Small intestine (tissue), 7 donors: ENCODE results near the gene TNFSF8. TPM values are rescaled to one million over a fixed set of nuclear protein-coding genes. Genes with fewer than 3 reads are reported as not detected.
A peak's percentile ranks its signal among the peaks of the same experiment; 100 is the strongest.

Experiments
- DNase-seq, 2 donors: peaks; one replicate each; pipeline versions ENCODE4 v3.0.0 to v3.0.0-alpha.2; 2013
- FAIRE-seq: peaks from 2 replicates; lab custom pipeline; 2012; peaks lifted over from hg19 to GRCh38; lab: Jason Lieb, UNC
- H3K27ac ChIP-seq, 3 donors: one replicate each; pipeline ENCODE4 v1.5.1; 2013; ENCODE audit warnings: low read length in 2 of 3, mild to moderate bottlenecking in 2 of 3, control low read depth in 1 of 3, inconsistent platforms in 1 of 3, low read depth in 1 of 3, moderate library complexity in 1 of 3
- H3K27me3 ChIP-seq, 3 donors: one replicate each; pipeline ENCODE4 v1.6.1; 2013; ENCODE audit warnings: low read length in 3 of 3, inconsistent platforms in 1 of 3; ENCODE audit not compliant: control insufficient read depth in 3 of 3, insufficient read depth in 3 of 3
- H3K36me3 ChIP-seq, 3 donors: one replicate each; pipeline ENCODE4 v1.6.1; 2013; ENCODE audit warnings: low read length in 3 of 3, inconsistent platforms in 1 of 3, low read depth in 1 of 3, mild to moderate bottlenecking in 1 of 3, moderate library complexity in 1 of 3; ENCODE audit not compliant: control insufficient read depth in 3 of 3, insufficient read depth in 2 of 3
- H3K4me1 ChIP-seq, 3 donors: one replicate each; pipeline ENCODE4 v1.6.1; 2013; ENCODE audit warnings: low read length in 2 of 3, inconsistent platforms in 1 of 3, low read depth in 1 of 3, mild to moderate bottlenecking in 1 of 3, moderate library complexity in 1 of 3; ENCODE audit not compliant: control insufficient read depth in 3 of 3, insufficient read depth in 2 of 3
- H3K4me3 ChIP-seq, 3 donors: one replicate each; pipeline ENCODE4 v1.5.1; 2013; ENCODE audit warnings: low read length in 3 of 3, control low read depth in 1 of 3, inconsistent platforms in 1 of 3, low read depth in 1 of 3, mild to moderate bottlenecking in 1 of 3, moderate library complexity in 1 of 3
- H3K9me3 ChIP-seq, 2 donors: one replicate each; pipeline ENCODE4 v1.6.1; 2013; ENCODE audit warnings: low read depth in 1 of 2, low read length in 1 of 2; ENCODE audit not compliant: control insufficient read depth in 2 of 2, insufficient read depth in 1 of 2
- WGBS, 3 donors: extraction: QIAGEN DNeasy Blood & Tissue Kit; methylation state at CpG; one replicate each; pipeline ENCODE4 v1.1.7; 2013; 5-methylcytosine and 5-hydroxymethylcytosine counted together
- polyA plus RNA-seq, 4 donors: library from polyadenylated mRNA; stranded (reverse) in 3 of 4; unstranded in 1 of 4; fragments of 200-250 nt in 3 of 4; fragments of 120-200 nt in 1 of 4; gene quantifications; one replicate each; pipeline versions ENCODE4 v1.2.1 to v1.2.3, GENCODE V29; 2013
- donor health status: healthy with polysubstance abuse.
- donor health status: control.
- donor health status: control.
- donor health status: Bipolar disorder and iron deficiency.
- donor health status: healthy.

Gene TNFSF8
- polyA plus RNA-seq, 4 donors = 0.43 to 1.2 (median 1.1) TPM; not detected in 1

- DNase-seq = peak; percentile 26 to 56
- WGBS, 3 donors = 40 to 46% (median 43%) methylated on average over 5 of the region's 5 CpGs
- Histone ChIP-seq H3K27ac (peak overlapping the region in 1 of 3 donors; percentile 87), H3K4me3 (peak overlapping the region in 1 of 3 donors; percentile 52), H3K36me3 (no peaks in the 10 kb centered on the region), H3K4me1 (no peaks in the 10 kb centered on the region), H3K27me3 (peaks cover 0 to 6% (median 2%) of the 10 kb centered on the region in 3 donors), H3K9me3 (no peaks in the 10 kb centered on the region)
- no peak for FAIRE-seq
Measured at GRCh38 chr9:114929201-114929600, 1.2 kb downstream of the TNFSF8 start.

GRCh38 chr9:114928671-114929070 lies 1.7 kb downstream of the TNFSF8 start:
- no peak for DNase-seq
- Histone ChIP-seq H3K4me3 (no peak overlapping the region), H3K27me3 (peaks cover 0 to 5% (median 2%) of the 10 kb centered on the region in 3 donors), H3K36me3 (no peaks in the 10 kb centered on the region), H3K27ac (no peak overlapping the region), H3K4me1 (no peaks in the 10 kb centered on the region), H3K9me3 (no peaks in the 10 kb centered on the region)
- WGBS, 3 donors = 56 to 61% (median 58%) methylated on average over 1 of the region's 1 CpG
- no peak for FAIRE-seq

GRCh38 chr9:114928136-114928535 lies 2.3 kb downstream of the TNFSF8 start:
- FAIRE-seq (no peak), DNase-seq (no peak)
- Histone ChIP-seq H3K27ac (peak overlapping the region in 1 of 3 donors; percentile 9), H3K9me3 (no peaks in the 10 kb centered on the region), H3K4me1 (no peaks in the 10 kb centered on the region), H3K36me3 (no peaks in the 10 kb centered on the region), H3K4me3 (peak overlapping the region in 1 of 3 donors; percentile 19), H3K27me3 (peaks cover 0 to 5% (median 2%) of the 10 kb centered on the region in 3 donors)
- 87 to 98% (median 91%) methylated on average over 3 of the region's 3 CpGs for WGBS, 3 donors

GRCh38 chr9:114925672-114926071 lies 4.7 kb downstream of the TNFSF8 start:
- DNase-seq = no peak
- FAIRE-seq = no peak
- 63 to 75% (median 72%) methylated on average over 2 of the region's 2 CpGs for WGBS, 3 donors

GRCh38 chr9:114925039-114925438 lies 5.4 kb downstream of the TNFSF8 start:
- DNase-seq (no peak), FAIRE-seq (no peak)
- Histone ChIP-seq H3K4me1 (no peaks in the 10 kb centered on the region), H3K36me3 (no peaks in the 10 kb centered on the region), H3K27ac (no peak overlapping the region), H3K4me3 (no peak overlapping the region), H3K9me3 (no peaks in the 10 kb centered on the region), H3K27me3 (peaks cover 0 to 7% (median 2%) of the 10 kb centered on the region in 3 donors)
- 60 to 79% (median 70%) methylated on average over 3 of the region's 3 CpGs for WGBS, 3 donors

More at GRCh38 chr9:114925672-114926071, 4.7 kb downstream of the TNFSF8 start:
- Histone ChIP-seq H3K27ac (no peak overlapping the region), H3K4me1 (no peaks in the 10 kb centered on the region), H3K9me3 (no peaks in the 10 kb centered on the region), H3K4me3 (no peak overlapping the region), H3K36me3 (no peaks in the 10 kb centered on the region), H3K27me3 (peaks cover 0 to 7% (median 2%) of the 10 kb centered on the region in 3 donors)

GRCh38 chr9:114924327-114924726 lies 6.1 kb downstream of the TNFSF8 start:
- Histone ChIP-seq H3K27me3 (peaks cover 0 to 7% (median 2%) of the 10 kb centered on the region in 3 donors), H3K36me3 (no peaks in the 10 kb centered on the region), H3K27ac (no peak overlapping the region), H3K9me3 (no peaks in the 10 kb centered on the region), H3K4me1 (no peaks in the 10 kb centered on the region), H3K4me3 (no peak overlapping the region)
- FAIRE-seq (no peak), DNase-seq (no peak)

- no peak overlapping the region for H3K4me3 ChIP-seq
- H3K27me3 ChIP-seq = peaks cover 0 to 7% (median 2%) of the 10 kb centered on the region in 3 donors
- no peak overlapping the region for H3K27ac ChIP-seq
- no peaks in the 10 kb centered on the region for H3K36me3 ChIP-seq
- H3K4me1 ChIP-seq = no peaks in the 10 kb centered on the region
- DNase-seq (no peak), FAIRE-seq (no peak)
- WGBS, 3 donors = 75 to 87% (median 82%) methylated on average over 3 of the region's 3 CpGs
- H3K9me3 ChIP-seq = no peaks in the 10 kb centered on the region
Measured at GRCh38 chr9:114923918-114924317, 6.5 kb downstream of the TNFSF8 start.

- no peak overlapping the region for H3K27ac ChIP-seq
- no peaks in the 10 kb centered on the region for H3K36me3 ChIP-seq
- no peaks in the 10 kb centered on the region for H3K9me3 ChIP-seq
- peaks cover 0 to 7% (median 2%) of the 10 kb centered on the region in 3 donors for H3K27me3 ChIP-seq
- WGBS, 3 donors = 87 to 92% (median 91%) methylated on average over 1 of the region's 1 CpG
- FAIRE-seq = no peak
- no peak for DNase-seq
- no peaks in the 10 kb centered on the region for H3K4me1 ChIP-seq
- H3K4me3 ChIP-seq = no peak overlapping the region
Measured at GRCh38 chr9:114921171-114921570, 9.2 kb downstream of the TNFSF8 start.

GRCh38 chr9:114919611-114920010 lies 10.8 kb downstream of the TNFSF8 start:
- H3K9me3 ChIP-seq = no peaks in the 10 kb centered on the region
- no peak overlapping the region for H3K4me3 ChIP-seq
- H3K4me1 ChIP-seq = no peaks in the 10 kb centered on the region
- H3K36me3 ChIP-seq = no peaks in the 10 kb centered on the region
- DNase-seq (no peak), FAIRE-seq (no peak)
- peaks cover 0 to 10% (median under 1%) of the 10 kb centered on the region in 3 donors for H3K27me3 ChIP-seq
- no peak overlapping the region for H3K27ac ChIP-seq
- WGBS, 3 donors = 75 to 87% (median 84%) methylated on average over 4 of the region's 4 CpGs
